Activated T-helper 1 cell treated with anti-CD3 and anti-CD28 coated beads, Interleukin-12 subunit alpha, Interleukin-12 subunit beta, Interleukin-2, Interleukin-4 antibody, amounts not matched to agents 30 ng/mL and 10 ng/mL and 1 ng/mL, durations not matched to agents 14 hours and 24 hours and 36 hours (primary cell): ENCODE results near the gene KRTAP5-3. TPM values are rescaled to one million over a fixed set of nuclear protein-coding genes. Genes with fewer than 3 reads are reported as not detected.
"Not testable (repeated sequence)": the region's sequence is repeated elsewhere in the genome, so short reads cannot be mapped to it uniquely, and the experiment has no call there.

Experiments used
- DNase-seq: peaks from one replicate; pipeline ENCODE4 v3.0.0; 2021; ENCODE audit warnings: low spot score
- H3K27ac Mint-ChIP-seq: one replicate; pipeline ENCODE4 v1.8.0; 2021; ENCODE audit warnings: mild to moderate bottlenecking, mixed read lengths
- H3K27me3 Mint-ChIP-seq: one replicate; pipeline ENCODE4 v1.8.0; 2022; ENCODE audit warnings: mild to moderate bottlenecking, moderate library complexity, mixed read lengths; ENCODE audit not compliant: insufficient read depth
- H3K36me3 Mint-ChIP-seq: one replicate; pipeline ENCODE4 v1.8.0; 2021; ENCODE audit warnings: low read depth, mixed read lengths
- H3K4me1 Mint-ChIP-seq: one replicate; pipeline ENCODE4 v1.8.0; 2021; ENCODE audit warnings: low read depth, mixed read lengths
- H3K4me3 Mint-ChIP-seq: one replicate; pipeline ENCODE4 v1.8.0; 2021; ENCODE audit warnings: mild to moderate bottlenecking, moderate library complexity, mixed read lengths
- H3K9me3 Mint-ChIP-seq: one replicate; pipeline ENCODE4 v1.8.0; 2021; ENCODE audit warnings: mixed read lengths
- intact Hi-C: fragments of 100-400 bp; cut with micrococcal nuclease; formaldehyde crosslinking; loops from one replicate; pipeline ENCODE4 v1.15.1; 2024
- total RNA-seq: library from RNA; stranded (reverse); gene quantifications from 2 replicates; pipeline ENCODE4 v1.2.3, GENCODE V29; 2022

Gene KRTAP5-3
- total RNA-seq, 1 donor from 2014 or later, result not detected

- no peaks in the 10 kb centered on the region for H3K36me3 Mint-ChIP-seq
- H3K4me3 Mint-ChIP-seq, result no peak overlapping the region
- no peak overlapping the region for H3K27ac Mint-ChIP-seq
- DNase-seq, result no peak
- H3K9me3 Mint-ChIP-seq, result no peaks in the 10 kb centered on the region
- intact Hi-C loops, result loop anchor here (10.0 kb wide), 1 partner anchor 79 kb away; no protein-coding TSS in a partner anchor
- peaks cover 5% of the 10 kb centered on the region for H3K4me1 Mint-ChIP-seq
- peaks cover 3% of the 10 kb centered on the region for H3K27me3 Mint-ChIP-seq
Observed at GRCh38 chr11:1623716-1624115, 15.5 kb upstream of the KRTAP5-3 start.

GRCh38 chr11:1622086-1622485, 13.8 kb upstream of the KRTAP5-3 start, which contains the start of gene KRTAP5-4:
KRTAP5-4 (minus strand) TSS chr11:1622138; CDS start chr11:1622093, 45 bp downstream.
- no peak for DNase-seq
- Mint-ChIP-seq H3K27me3 (no peaks in the 10 kb centered on the region), H3K36me3 (no peaks in the 10 kb centered on the region), H3K4me1 (peaks cover 5% of the 10 kb centered on the region), H3K4me3 (no peak within 1 kb of the TSS), H3K27ac (no peak within 1 kb of the TSS), H3K9me3 (no peaks in the 10 kb centered on the region)
- intact Hi-C loops, result loop anchor here (10.0 kb wide), 1 partner anchor 77 kb away; no protein-coding TSS in a partner anchor

- Mint-ChIP-seq H3K4me1 (peaks cover 5% of the 10 kb centered on the region), H3K36me3 (no peaks in the 10 kb centered on the region)
Observed at GRCh38 chr11:1619449-1619848, 11.2 kb upstream of the KRTAP5-3 start.

GRCh38 chr11:1618231-1618630, 10.0 kb upstream of the KRTAP5-3 start:
- peaks cover 5% of the 10 kb centered on the region for H3K4me1 Mint-ChIP-seq

More at GRCh38 chr11:1619449-1619848, 11.2 kb upstream of the KRTAP5-3 start:
- Mint-ChIP-seq H3K9me3 (no peaks in the 10 kb centered on the region), H3K4me3 (no peak overlapping the region), H3K27me3 (peaks cover 2% of the 10 kb centered on the region), H3K27ac (no peak overlapping the region)
- DNase-seq, result no peak
- intact Hi-C loops, result no loop called here

GRCh38 chr11:1607901-1608300, 362 bp downstream of the KRTAP5-3 start:
- H3K36me3 Mint-ChIP-seq, H3K9me3 Mint-ChIP-seq, DNase-seq, H3K4me3 Mint-ChIP-seq, H3K27ac Mint-ChIP-seq, H3K4me1 Mint-ChIP-seq, intact Hi-C loops: not testable (repeated sequence)
- peaks cover 13% of the 10 kb centered on the region for H3K27me3 Mint-ChIP-seq

More at GRCh38 chr11:1618231-1618630, 10.0 kb upstream of the KRTAP5-3 start:
- H3K9me3 Mint-ChIP-seq, result no peaks in the 10 kb centered on the region
- H3K36me3 Mint-ChIP-seq, result no peaks in the 10 kb centered on the region
- DNase-seq, result no peak
- H3K4me3 Mint-ChIP-seq, result no peak overlapping the region
- H3K27ac Mint-ChIP-seq, result no peak overlapping the region
- intact Hi-C loops, result no loop called here
- H3K27me3 Mint-ChIP-seq, result peaks cover 2% of the 10 kb centered on the region

GRCh38 chr11:1607156-1607845, 962 bp downstream of the KRTAP5-3 start:
- peaks cover 16% of the 10 kb centered on the region for H3K27me3 Mint-ChIP-seq
- DNase-seq, H3K4me3 Mint-ChIP-seq, H3K27ac Mint-ChIP-seq, H3K36me3 Mint-ChIP-seq, H3K9me3 Mint-ChIP-seq, H3K4me1 Mint-ChIP-seq, intact Hi-C loops: not testable (repeated sequence)

GRCh38 chr11:1605923-1606322, 2.3 kb downstream of the KRTAP5-3 start:
- DNase-seq, H3K4me1 Mint-ChIP-seq, intact Hi-C loops, H3K27ac Mint-ChIP-seq, H3K36me3 Mint-ChIP-seq, H3K4me3 Mint-ChIP-seq, H3K9me3 Mint-ChIP-seq: not testable (repeated sequence)
- H3K27me3 Mint-ChIP-seq, result peaks cover 16% of the 10 kb centered on the region

GRCh38 chr11:1604711-1605110, 3.6 kb downstream of the KRTAP5-3 start:
- intact Hi-C loops, result no loop called here
- H3K9me3 Mint-ChIP-seq, result no peaks in the 10 kb centered on the region
- H3K36me3 Mint-ChIP-seq, result no peaks in the 10 kb centered on the region
- DNase-seq, result no peak
- H3K27ac Mint-ChIP-seq, result no peak overlapping the region
- peaks cover 27% of the 10 kb centered on the region for H3K27me3 Mint-ChIP-seq
- H3K4me1 Mint-ChIP-seq, result no peaks in the 10 kb centered on the region
- no peak overlapping the region for H3K4me3 Mint-ChIP-seq

- H3K36me3 Mint-ChIP-seq, result no peaks in the 10 kb centered on the region
- no peaks in the 10 kb centered on the region for H3K9me3 Mint-ChIP-seq
- H3K27ac Mint-ChIP-seq, result no peak overlapping the region
- no peak overlapping the region for H3K4me3 Mint-ChIP-seq
- H3K27me3 Mint-ChIP-seq, result peaks cover 32% of the 10 kb centered on the region
- H3K4me1 Mint-ChIP-seq, result no peaks in the 10 kb centered on the region
- intact Hi-C loops, result no loop called here
- DNase-seq, result no peak
Observed at GRCh38 chr11:1604181-1604580, 4.1 kb downstream of the KRTAP5-3 start.

- no peaks in the 10 kb centered on the region for H3K9me3 Mint-ChIP-seq
- intact Hi-C loops, result no loop called here
- no peak overlapping the region for H3K27ac Mint-ChIP-seq
- H3K4me1 Mint-ChIP-seq, result no peaks in the 10 kb centered on the region
- H3K27me3 Mint-ChIP-seq, result peaks cover 32% of the 10 kb centered on the region
- no peaks in the 10 kb centered on the region for H3K36me3 Mint-ChIP-seq
- no peak for DNase-seq
- H3K4me3 Mint-ChIP-seq, result no peak overlapping the region
Observed at GRCh38 chr11:1603629-1604028, 4.6 kb downstream of the KRTAP5-3 start.

- H3K4me1 Mint-ChIP-seq, H3K27ac Mint-ChIP-seq, H3K9me3 Mint-ChIP-seq, H3K36me3 Mint-ChIP-seq, DNase-seq, H3K4me3 Mint-ChIP-seq, intact Hi-C loops: not testable (repeated sequence)
- peaks cover 28% of the 10 kb centered on the region for H3K27me3 Mint-ChIP-seq
Observed at GRCh38 chr11:1601663-1602062, 6.6 kb downstream of the KRTAP5-3 start.

- Mint-ChIP-seq H3K9me3 (no peaks in the 10 kb centered on the region), H3K36me3 (no peaks in the 10 kb centered on the region), H3K4me3 (no peak overlapping the region), H3K27ac (no peak overlapping the region), H3K27me3 (peaks cover 32% of the 10 kb centered on the region), H3K4me1 (no peaks in the 10 kb centered on the region)
- DNase-seq, result no peak
- intact Hi-C loops, result no loop called here
Observed at GRCh38 chr11:1600626-1601025, 7.6 kb downstream of the KRTAP5-3 start.

- Mint-ChIP-seq H3K4me3 (no peak overlapping the region), H3K36me3 (no peaks in the 10 kb centered on the region), H3K4me1 (no peaks in the 10 kb centered on the region), H3K27ac (no peak overlapping the region), H3K9me3 (no peaks in the 10 kb centered on the region), H3K27me3 (peaks cover 45% of the 10 kb centered on the region)
- DNase-seq, result no peak
- intact Hi-C loops, result no loop called here
Observed at GRCh38 chr11:1598816-1599215, 9.4 kb downstream of the KRTAP5-3 start.
